KMS-11 (cell line): ENCODE results near the gene RETREG1.

Experiments
- H2AFZ ChIP-seq: fragments of 200-600 bp; sonication (generic); 2 replicates; pipeline ENCODE4 v1.6.1; 2016; ENCODE audit warnings: antibody characterized with exemption, mixed run types, low read depth
- H3K27ac ChIP-seq: fragments of 200-600 bp; sonication (generic); 2 replicates; pipeline ENCODE4 v1.6.1; 2016; ENCODE audit warnings: mild to moderate bottlenecking, mixed run types
- H3K27me3 ChIP-seq: fragments of 200-600 bp; sonication (generic); 2 replicates; pipeline ENCODE4 v1.6.1; 2017; ENCODE audit warnings: mild to moderate bottlenecking, low read depth, mixed run types, moderate library complexity; ENCODE audit not compliant: insufficient read depth
- H3K36me3 ChIP-seq: fragments of 200-600 bp; sonication (generic); 2 replicates; pipeline ENCODE4 v1.6.1; 2017; ENCODE audit warnings: mild to moderate bottlenecking, mixed run types; ENCODE audit not compliant: insufficient read depth
- H3K4me1 ChIP-seq: fragments of 200-600 bp; sonication (generic); 2 replicates; pipeline ENCODE4 v1.6.1; 2016; ENCODE audit warnings: mild to moderate bottlenecking, low read depth, mixed run types; ENCODE audit not compliant: poor library complexity, severe bottlenecking
- H3K4me2 ChIP-seq: fragments of 200-600 bp; sonication (generic); 2 replicates; pipeline ENCODE4 v1.7.0; 2016; ENCODE audit warnings: mild to moderate bottlenecking, mixed run types
- H3K4me3 ChIP-seq: fragments of 200-600 bp; sonication (generic); IDR thresholded peaks from 2 replicates; pipeline ENCODE4 v1.6.1; 2017; ENCODE audit warnings: low read depth, low read length, mixed read lengths; ENCODE audit not compliant: insufficient read depth
- H3K79me2 ChIP-seq: fragments of 200-600 bp; sonication (generic); 2 replicates; pipeline ENCODE4 v1.6.1; 2016; ENCODE audit warnings: low read depth, mixed run types; ENCODE audit not compliant: insufficient read depth
- H3K9ac ChIP-seq: fragments of 200-600 bp; sonication (generic); 2 replicates; pipeline ENCODE4 v1.6.1; 2016; ENCODE audit warnings: mild to moderate bottlenecking, mixed run types
- H4K20me1 ChIP-seq: fragments of 200-600 bp; sonication (generic); 2 replicates; pipeline ENCODE4 v1.6.1; 2016; ENCODE audit warnings: mild to moderate bottlenecking, mixed run types; ENCODE audit not compliant: insufficient read depth
- TF ChIP-seq, protein P1 (sequence below): fragments of 200-600 bp; sonication (generic); conservative IDR thresholded peaks from 2 replicates; pipeline ENCODE4 v1.6.1; 2017; ENCODE audit warnings: low read depth, mild to moderate bottlenecking, antibody characterized with exemption, low read length, moderate library complexity, mixed read lengths

Gene RETREG1

GRCh38 chr5:16593013-16593412, 23.8 kb downstream of the RETREG1 start:
- no peak overlapping the region for H3K4me3 ChIP-seq

GRCh38 chr5:16592255-16592654, 24.5 kb downstream of the RETREG1 start:
- no peak overlapping the region for H2AFZ ChIP-seq
- no peak overlapping the region for H3K4me3 ChIP-seq
- H3K27ac ChIP-seq, result no peak overlapping the region
- no peaks in the 10 kb centered on the region for H3K36me3 ChIP-seq
- no peak overlapping the region for H3K9ac ChIP-seq
- H3K27me3 ChIP-seq, result no peaks in the 10 kb centered on the region
- H3K79me2 ChIP-seq, result no peaks in the 10 kb centered on the region
- H3K4me1 ChIP-seq, result no peaks in the 10 kb centered on the region
- TF ChIP-seq, protein P1, sequence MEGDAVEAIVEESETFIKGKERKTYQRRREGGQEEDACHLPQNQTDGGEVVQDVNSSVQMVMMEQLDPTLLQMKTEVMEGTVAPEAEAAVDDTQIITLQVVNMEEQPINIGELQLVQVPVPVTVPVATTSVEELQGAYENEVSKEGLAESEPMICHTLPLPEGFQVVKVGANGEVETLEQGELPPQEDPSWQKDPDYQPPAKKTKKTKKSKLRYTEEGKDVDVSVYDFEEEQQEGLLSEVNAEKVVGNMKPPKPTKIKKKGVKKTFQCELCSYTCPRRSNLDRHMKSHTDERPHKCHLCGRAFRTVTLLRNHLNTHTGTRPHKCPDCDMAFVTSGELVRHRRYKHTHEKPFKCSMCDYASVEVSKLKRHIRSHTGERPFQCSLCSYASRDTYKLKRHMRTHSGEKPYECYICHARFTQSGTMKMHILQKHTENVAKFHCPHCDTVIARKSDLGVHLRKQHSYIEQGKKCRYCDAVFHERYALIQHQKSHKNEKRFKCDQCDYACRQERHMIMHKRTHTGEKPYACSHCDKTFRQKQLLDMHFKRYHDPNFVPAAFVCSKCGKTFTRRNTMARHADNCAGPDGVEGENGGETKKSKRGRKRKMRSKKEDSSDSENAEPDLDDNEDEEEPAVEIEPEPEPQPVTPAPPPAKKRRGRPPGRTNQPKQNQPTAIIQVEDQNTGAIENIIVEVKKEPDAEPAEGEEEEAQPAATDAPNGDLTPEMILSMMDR, result no peak
- H3K4me2 ChIP-seq, result no peak overlapping the region
- H4K20me1 ChIP-seq, result no peaks in the 10 kb centered on the region

More at GRCh38 chr5:16593013-16593412, 23.8 kb downstream of the RETREG1 start:
- H3K9ac ChIP-seq, result no peak overlapping the region
- H2AFZ ChIP-seq, result no peak overlapping the region
- no peaks in the 10 kb centered on the region for H3K4me1 ChIP-seq
- no peaks in the 10 kb centered on the region for H3K27me3 ChIP-seq
- no peaks in the 10 kb centered on the region for H3K79me2 ChIP-seq
- H3K27ac ChIP-seq, result no peak overlapping the region
- TF ChIP-seq, protein P1, result no peak
- H4K20me1 ChIP-seq, result no peaks in the 10 kb centered on the region
- no peak overlapping the region for H3K4me2 ChIP-seq
- no peaks in the 10 kb centered on the region for H3K36me3 ChIP-seq

DNA sequence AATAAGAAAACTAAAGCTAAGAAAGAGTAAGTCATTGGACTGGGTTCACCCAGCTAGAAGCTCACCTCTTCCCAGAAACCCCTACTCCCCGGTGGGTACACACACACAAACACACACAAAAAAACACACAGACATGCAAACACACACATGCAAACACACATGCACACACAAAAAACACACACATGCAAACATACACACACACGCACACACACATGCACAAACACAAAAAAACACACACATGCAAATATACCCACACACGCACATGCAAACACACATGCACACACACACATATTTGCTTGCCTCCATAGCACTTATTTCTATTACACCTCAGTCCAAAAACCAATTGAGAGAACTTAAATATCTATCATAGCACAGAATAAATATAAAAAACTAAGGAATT, 26.1 kb downstream of the RETREG1 start:
- no peak overlapping the region for H2AFZ ChIP-seq
- no peaks in the 10 kb centered on the region for H3K27me3 ChIP-seq
- H3K27ac ChIP-seq, result no peak overlapping the region
- no peaks in the 10 kb centered on the region for H3K36me3 ChIP-seq
- H4K20me1 ChIP-seq, result no peaks in the 10 kb centered on the region
- H3K4me2 ChIP-seq, result no peak overlapping the region
- TF ChIP-seq, protein P1, result no peak
- no peak overlapping the region for H3K9ac ChIP-seq
- no peaks in the 10 kb centered on the region for H3K79me2 ChIP-seq
- no peaks in the 10 kb centered on the region for H3K4me1 ChIP-seq
- no peak overlapping the region for H3K4me3 ChIP-seq

DNA sequence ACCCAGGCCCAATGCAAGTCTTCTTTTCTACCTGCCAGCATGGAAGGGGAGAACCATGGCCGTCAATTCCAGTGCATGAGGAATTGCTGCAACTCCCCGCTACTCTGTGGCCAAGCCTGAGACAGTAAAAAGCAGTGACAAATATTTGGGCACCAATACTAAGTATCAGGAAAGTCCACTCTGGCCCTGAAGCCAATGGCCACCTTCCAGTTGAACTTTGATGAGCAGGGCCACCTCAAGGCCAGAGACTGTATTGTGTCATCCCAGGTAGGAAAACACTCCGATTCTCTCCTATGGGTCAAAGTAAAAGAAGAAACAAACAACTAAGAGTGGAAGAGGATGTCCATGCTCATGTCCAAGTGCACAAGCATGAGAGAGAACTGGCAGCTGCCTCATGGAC, 27.1 kb downstream of the RETREG1 start:
- Histone ChIP-seq H3K79me2 (no peaks in the 10 kb centered on the region), H3K4me2 (no peak overlapping the region), H4K20me1 (no peaks in the 10 kb centered on the region), H3K4me3 (no peak overlapping the region), H3K4me1 (no peaks in the 10 kb centered on the region), H3K27ac (no peak overlapping the region), H3K36me3 (no peaks in the 10 kb centered on the region), H2AFZ (no peak overlapping the region), H3K27me3 (no peaks in the 10 kb centered on the region), H3K9ac (no peak overlapping the region)
- TF ChIP-seq, protein P1, result no peak
